GM18502 (cell line): ENCODE measurements around the gene TMEM202.
"Not testable (repeated sequence)": the region's sequence is repeated elsewhere in the genome, so short reads cannot be mapped to it uniquely, and the experiment has no call there.

Source experiments
- ATAC-seq: cut with Tn5 transposase; IDR thresholded peaks from one replicate; pipeline ENCODE4 v1.9.1; 2021; ENCODE audit warnings: mild to moderate bottlenecking; ENCODE audit not compliant: unreplicated experiment, poor library complexity

The TMEM202 gene, protein sequence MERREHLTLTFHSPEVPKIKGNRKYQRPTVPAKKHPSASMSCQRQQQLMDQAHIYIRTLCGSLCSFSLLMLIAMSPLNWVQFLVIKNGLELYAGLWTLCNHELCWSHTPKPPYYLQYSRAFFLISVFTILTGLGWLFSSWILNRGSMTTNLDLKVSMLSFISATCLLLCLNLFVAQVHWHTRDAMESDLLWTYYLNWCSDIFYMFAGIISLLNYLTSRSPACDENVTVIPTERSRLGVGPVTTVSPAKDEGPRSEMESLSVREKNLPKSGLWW

DNA sequence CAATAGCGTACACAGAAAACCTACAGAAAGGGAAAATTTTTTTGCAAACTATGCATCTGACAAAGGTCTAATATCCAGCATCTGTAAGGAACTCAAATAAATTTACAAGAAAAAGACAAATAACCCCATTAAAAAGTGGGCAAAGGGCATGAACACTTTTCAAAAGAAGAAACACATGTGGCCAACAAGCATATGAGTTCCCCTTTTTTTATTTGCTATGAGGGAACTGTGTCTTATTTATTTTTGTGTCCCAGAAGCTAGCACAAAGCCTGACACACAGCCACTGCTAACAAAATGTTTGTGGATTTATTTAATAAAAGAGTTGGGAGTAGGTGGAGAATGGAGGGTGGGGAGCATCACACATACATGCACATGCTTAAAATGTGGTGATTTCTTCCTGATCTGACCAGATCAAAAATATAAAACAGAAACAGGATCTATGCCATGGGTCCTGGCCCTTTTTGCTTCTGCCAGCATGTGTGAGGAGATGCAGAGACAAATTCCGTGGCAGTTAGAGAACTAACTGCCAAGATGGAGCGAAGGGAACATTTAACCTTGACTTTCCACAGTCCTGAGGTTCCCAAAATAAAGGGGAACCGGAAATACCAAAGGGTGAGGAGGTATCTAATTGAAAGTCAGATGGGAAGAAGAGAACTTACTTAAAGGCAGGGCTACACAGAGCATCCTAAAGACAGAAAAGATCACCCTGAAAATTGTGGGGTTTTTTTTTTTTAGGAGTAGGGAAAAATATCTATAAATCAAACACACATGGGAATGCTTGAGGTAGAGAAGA lies at the start of gene TMEM202:
Gene TMEM202, plus strand, starts transcription at position 510 of the 793 bp plus-strand sequence. Its CDS starts 22 bp downstream, at position 532.
- no peak for ATAC-seq

DNA sequence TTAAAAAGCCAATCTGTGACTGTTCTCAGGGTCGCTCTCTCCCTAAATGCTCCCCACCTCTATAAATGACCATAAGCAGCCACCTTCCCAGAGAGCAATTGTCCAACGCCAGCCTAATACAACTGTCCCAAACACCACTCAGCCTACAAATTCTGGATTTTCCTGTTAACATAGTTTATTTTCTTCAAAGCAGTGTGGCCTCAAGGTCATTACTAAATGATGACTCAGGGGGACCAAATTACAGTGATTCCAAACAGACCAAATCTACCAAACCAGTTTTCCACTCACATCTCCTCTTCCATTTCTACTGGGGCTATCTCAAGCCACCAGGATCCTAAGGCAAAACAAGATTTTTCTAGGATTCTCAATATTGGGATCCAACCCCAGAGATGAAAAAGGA lies 44.8 kb upstream of the TMEM202 start:
- ATAC-seq: no peak

- no peak for ATAC-seq
Measured at GRCh38 chr15:72354496-72354895, 43.6 kb upstream of the TMEM202 start.

DNA sequence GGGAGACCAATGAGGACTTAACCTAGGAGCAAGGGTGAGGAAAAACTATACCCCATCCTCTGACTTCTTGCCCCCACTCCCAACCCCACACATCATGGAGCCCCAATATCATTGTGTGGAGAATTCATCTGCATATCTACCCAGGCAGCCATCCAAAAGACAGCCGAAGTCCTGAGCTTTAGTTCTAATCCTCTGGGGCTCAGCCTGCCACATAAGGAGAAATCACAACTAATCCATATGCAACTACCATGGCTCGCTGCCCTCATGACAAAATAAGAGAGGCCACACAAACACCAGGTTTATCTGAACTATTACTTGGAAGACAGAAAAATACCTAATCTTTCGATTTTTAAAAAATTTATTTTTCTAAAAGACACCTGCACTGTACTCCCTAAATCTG lies 40.0 kb upstream of the TMEM202 start:
- no peak for ATAC-seq

DNA sequence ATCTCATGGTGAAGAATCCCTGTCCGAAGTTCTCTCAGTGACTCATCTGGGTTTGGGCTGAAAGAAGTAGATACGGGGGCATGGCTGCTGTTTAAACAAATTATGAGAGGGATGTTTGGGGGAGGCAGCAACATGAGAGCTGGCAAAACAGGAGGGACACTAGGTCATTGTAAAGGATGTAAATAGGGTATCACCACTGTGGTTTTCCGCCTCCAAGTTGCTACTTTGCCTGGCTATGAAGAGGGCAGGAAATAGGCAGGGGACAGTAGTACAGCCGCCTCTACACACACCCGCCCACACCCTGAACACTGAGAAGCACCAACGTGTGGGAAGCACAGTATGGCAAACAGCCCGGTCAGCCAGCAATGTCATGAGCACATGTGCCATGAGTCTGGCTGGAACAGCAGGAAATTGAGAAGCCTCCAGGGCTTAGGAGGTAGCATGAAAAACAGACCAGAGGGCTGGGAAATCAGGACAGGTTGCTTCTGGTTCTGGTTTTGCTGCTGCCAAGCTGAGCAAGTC lies 39.4 kb upstream of the TMEM202 start:
- no peak for ATAC-seq

- no peak for ATAC-seq
Measured at GRCh38 chr15:72361176-72361575, 36.9 kb upstream of the TMEM202 start.

DNA sequence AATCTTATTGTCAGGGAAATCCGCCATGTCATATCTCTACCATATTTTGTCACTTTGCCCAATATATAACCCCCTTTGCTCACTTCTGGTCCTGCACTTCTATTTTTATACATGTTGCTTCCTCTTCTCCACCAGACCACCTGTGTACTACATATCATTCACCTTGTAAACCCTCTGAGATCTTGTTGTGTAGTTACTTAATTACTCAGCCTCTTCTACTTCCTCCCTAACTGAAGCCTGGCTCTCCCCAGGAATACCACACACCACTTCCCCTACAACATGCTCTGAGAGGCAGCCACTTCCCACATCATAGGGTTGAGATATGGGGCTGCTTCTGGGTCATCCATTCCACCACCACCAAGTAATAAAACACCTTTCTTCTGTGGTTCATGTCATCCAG lies 32.3 kb upstream of the TMEM202 start:
- peak; percentile 94 for ATAC-seq

DNA sequence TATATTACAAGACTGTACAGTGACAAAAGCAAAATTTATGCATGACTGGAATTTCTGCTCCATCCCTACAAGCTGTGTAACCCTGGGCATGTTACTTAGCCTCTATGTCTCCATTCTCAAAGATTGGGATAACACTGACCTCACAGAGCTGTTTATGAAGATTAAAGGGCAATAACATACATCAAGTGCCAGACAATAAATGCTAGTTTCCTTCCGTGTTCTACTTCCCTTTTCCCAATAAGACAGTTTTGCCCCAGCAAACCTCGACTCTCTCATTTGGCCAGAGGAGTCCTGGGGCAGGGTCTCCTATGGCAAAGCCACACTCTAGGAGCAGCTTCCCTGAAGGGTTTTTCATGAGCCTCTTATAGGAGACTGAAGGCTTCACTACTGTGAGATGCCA lies 29.8 kb upstream of the TMEM202 start:
- no peak for ATAC-seq

DNA sequence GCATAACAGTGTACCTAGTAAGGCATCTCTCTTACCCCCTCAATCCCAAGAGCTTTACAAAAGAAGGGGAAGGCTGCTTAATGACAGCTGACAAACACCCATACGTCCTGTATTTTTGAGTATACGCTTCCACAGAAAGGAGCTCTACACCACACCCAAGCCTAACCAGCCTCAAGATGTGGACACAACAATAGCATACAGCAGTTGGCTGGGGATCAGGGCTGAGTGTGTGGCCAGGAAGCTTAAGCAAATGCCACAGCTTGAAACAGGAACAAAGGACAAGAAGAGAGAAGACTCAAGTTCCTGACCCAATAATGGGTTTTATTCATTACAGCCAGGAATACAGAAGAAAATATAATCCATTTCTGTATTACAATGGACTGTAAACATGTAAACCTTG lies 29.2 kb upstream of the TMEM202 start:
- no peak for ATAC-seq

GRCh38 chr15:72369964-72370363 lies 28.1 kb upstream of the TMEM202 start:
- no peak for ATAC-seq

DNA sequence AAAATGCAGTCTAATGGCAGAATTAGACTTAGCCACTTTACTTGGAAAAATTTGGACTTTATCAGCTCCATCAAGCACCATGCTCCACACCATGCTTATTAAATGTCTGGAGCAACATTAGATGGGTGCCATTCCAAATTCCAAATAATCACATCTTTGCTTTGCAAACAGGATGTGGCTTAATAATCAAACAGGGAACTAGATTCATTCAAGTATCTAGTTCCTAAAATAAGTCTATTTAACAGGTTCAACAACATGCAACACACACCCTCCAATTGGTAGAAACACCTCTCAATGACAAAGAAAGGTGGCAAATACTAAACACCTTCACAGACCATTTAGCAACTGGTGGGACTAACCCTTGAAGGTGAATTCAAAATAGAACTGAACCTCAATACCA lies 25.7 kb upstream of the TMEM202 start:
- ATAC-seq: no peak

GRCh38 chr15:72375501-72375845 lies 22.6 kb upstream of the TMEM202 start:
- peak; percentile 55 for ATAC-seq

GRCh38 chr15:72375846-72376581 lies 22.1 kb upstream of the TMEM202 start, which contains the start of gene HEXA:
Gene HEXA, minus strand, starts transcription at chr15:72376014. Its CDS starts 42 bp downstream, at chr15:72375972.
- ATAC-seq: peak; percentile 89

DNA sequence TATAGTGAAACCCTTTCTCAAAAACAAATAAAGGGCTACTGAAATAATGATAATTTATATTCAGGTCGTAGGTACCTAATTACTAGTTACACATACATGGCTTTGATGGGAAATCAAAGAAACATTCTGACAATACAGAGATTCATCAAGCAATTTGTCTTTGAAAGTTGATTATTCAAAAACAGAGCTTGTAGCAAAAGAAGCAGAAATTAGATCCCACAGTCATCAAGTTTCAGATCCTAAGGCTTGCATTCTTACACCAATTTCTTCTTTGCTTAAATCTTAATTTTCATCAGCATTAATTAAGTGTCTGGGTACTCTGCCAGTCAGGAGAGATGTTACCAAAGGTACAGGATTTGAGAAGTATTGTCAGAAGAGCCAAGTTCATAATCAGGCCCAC lies 20.8 kb upstream of the TMEM202 start:
- ATAC-seq: no peak

- not testable (repeated sequence) for ATAC-seq
Measured at GRCh38 chr15:72379106-72379505, 19.0 kb upstream of the TMEM202 start.

DNA sequence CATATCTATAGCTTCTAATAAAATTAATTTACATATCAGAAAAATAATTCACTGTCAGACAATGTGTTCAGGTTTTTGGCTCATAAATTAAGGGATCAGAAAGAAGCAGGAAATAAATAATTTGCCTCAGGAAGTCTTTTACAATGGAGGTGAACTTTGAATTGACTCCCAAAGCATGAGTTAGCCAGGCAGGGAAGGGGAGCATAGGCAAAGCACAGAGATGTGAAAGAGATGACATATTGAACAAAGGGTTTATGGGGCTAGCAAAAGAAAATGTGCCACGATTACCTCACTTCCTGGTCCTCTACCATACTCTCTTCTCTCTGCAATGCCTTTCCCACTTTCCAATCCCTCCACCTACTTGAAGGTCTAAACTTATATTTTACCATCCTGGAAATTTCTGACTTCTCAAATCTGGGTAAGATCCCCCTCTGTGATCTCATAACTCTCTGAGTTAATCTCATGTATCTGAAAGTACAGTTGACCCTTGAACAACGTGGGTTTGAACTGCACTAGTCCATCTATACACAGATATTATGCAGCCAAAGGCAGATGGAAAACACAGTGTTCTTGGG lies 18.2 kb upstream of the TMEM202 start:
- no peak for ATAC-seq

DNA sequence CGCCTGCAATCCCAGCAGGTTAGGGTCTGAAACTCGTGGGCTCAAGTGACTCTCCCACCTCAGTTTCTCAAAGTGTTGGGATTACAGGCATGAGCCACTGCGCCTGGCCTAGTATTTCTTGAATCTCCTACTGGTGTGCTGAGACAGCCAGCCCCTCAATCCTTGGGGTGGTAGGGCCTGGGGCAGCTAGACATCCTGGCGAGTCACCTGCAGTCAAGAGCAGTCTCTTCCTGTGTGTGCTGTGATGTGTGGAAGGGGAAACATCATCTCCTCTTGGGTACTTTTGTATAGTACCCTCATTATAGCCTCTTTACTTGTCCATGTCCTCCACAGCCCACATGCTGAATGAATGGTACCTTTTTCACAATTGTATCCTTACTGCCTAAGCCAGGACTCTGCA lies 17.4 kb upstream of the TMEM202 start:
- no peak for ATAC-seq

DNA sequence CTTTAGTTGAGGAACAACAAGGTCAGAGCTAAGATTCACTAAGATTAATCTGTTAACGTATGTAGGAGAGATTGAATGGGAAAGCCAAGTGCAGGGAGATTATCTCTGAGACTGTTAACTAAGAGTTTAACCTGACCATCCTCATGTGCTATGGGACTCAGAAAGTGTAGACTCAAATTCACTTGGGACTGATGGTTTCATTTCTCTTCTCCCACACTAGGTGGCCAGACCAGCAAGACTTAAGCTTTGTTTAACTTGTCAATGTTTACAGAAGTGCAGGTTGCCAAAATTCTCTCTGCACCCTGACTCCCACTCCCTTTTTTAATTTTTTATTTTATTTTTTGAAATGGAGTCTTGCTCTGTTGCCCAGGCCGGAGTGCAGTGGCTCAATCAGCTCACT lies 16.0 kb upstream of the TMEM202 start:
- no peak for ATAC-seq

- no peak for ATAC-seq
Measured at GRCh38 chr15:72387741-72388140, 10.4 kb upstream of the TMEM202 start.

- no peak for ATAC-seq
Measured at GRCh38 chr15:72389231-72389630, 8.9 kb upstream of the TMEM202 start.

- not testable (repeated sequence) for ATAC-seq
Measured at GRCh38 chr15:72396331-72396730, 1.8 kb upstream of the TMEM202 start.
